ENCODE results near the gene LPGAT1. TPM values are rescaled to one million over a fixed set of nuclear protein-coding genes. Genes with fewer than 3 reads are reported as not detected.

The LPGAT1 gene
- total RNA-seq, 4 donors from 2014 or later: 48.1 to 66.6 (median 53.3) TPM

- 47 to 60% methylated on average over 1 to 3 of the region's 3 CpGs for WGBS, 2 donors (ENCODE audit: low coverage in 1 of 2)
- Histone ChIP-seq H3K9me3 (no peaks in the 10 kb centered on the region), H3K27me3 (no peaks in the 10 kb centered on the region), H3K36me3 (peaks cover 0 to 45% of the 10 kb centered on the region in 2 donors), H3K4me3 (no peak overlapping the region), H3K27ac (no peak overlapping the region), H3K4me1 (peaks cover 0 to 21% (median 0%) of the 10 kb centered on the region in 3 donors)
- no peak for TF ChIP-seq POLR2AphosphoS5 (IDR thresholded peaks at IDR 0.05)
- TF ChIP-seq POLR2A (IDR thresholded peaks at IDR 0.05): no peak
- TF ChIP-seq CTCF (IDR thresholded peaks at IDR 0.05): no peak
- no peak for TF ChIP-seq EP300 (IDR thresholded peaks at IDR 0.05)
- no peak for ATAC-seq
These were observed 19.4 kb downstream of the LPGAT1 start for GRCh38 chr1:211811126-211811525.

DNA sequence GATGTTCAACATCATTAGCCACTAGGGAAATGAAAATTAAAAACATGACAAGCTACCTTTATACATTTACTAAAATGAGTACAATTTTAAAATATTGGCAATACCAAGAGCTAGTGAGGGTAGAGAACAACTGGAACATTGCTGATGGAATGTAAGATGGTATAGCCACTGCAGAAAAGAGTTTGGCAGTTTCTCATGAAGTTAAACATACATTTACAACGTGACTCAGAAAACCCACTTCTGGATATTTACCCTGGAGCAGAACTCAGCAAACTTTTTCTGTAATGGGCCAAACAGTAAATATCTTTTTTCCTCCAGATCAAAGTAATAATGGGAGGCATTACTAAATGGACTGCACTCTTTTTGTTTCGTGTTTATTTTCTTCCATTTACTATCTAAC, 22.1 kb downstream of the LPGAT1 start:
- Histone ChIP-seq H3K27me3 (no peaks in the 10 kb centered on the region), H3K4me3 (no peak overlapping the region), H3K9me3 (peaks cover 0 to 4% (median 0%) of the 10 kb centered on the region in 3 donors), H3K27ac (no peak overlapping the region), H3K4me1 (peaks cover 0 to 7% (median 0%) of the 10 kb centered on the region in 3 donors), H3K36me3 (peaks cover 0 to 56% of the 10 kb centered on the region in 2 donors)
- TF ChIP-seq POLR2A (IDR thresholded peaks at IDR 0.05) (no peak), CTCF (IDR thresholded peaks at IDR 0.05) (no peak), EP300 (IDR thresholded peaks at IDR 0.05) (no peak), POLR2AphosphoS5 (IDR thresholded peaks at IDR 0.05) (no peak)
- no peak for ATAC-seq
- 81 to 94% methylated on average over 2 of the region's 2 CpGs for WGBS, 2 donors (ENCODE audit: low coverage in 1 of 2)

DNA sequence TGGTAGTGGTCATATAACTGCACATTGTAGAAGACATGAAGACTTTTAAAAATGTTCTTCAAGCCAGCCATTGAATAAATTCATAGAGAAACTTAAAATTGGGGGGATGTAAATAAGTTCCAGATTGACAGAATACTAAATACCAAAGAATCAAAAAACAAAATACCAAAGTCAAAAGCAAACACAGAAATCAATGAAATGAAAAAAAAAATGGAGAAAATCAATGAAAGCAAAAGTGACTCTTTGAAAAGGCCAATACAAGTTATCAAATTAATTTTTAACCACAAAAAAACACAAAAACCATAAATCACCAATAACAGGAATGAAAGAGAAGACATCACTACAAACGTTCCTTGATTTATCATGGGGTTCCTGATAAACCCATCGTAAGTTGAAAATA, 25.6 kb downstream of the LPGAT1 start:
- no peak overlapping the region for H3K27ac ChIP-seq
- no peaks in the 10 kb centered on the region for H3K27me3 ChIP-seq
- no peaks in the 10 kb centered on the region for H3K4me1 ChIP-seq
- no peak overlapping the region for H3K4me3 ChIP-seq
- peaks cover 0 to 36% of the 10 kb centered on the region in 2 donors for H3K36me3 ChIP-seq
- no peak for ATAC-seq
- H3K9me3 ChIP-seq: peaks cover 0 to 4% (median 0%) of the 10 kb centered on the region in 3 donors
- WGBS, 2 donors (ENCODE audit: low coverage in 1 of 2): 81 to 90% methylated on average over 2 of the region's 2 CpGs
- TF ChIP-seq EP300 (IDR thresholded peaks at IDR 0.05): no peak
- TF ChIP-seq POLR2AphosphoS5 (IDR thresholded peaks at IDR 0.05): no peak
- no peak for TF ChIP-seq CTCF (IDR thresholded peaks at IDR 0.05)
- TF ChIP-seq POLR2A (IDR thresholded peaks at IDR 0.05): no peak

DNA sequence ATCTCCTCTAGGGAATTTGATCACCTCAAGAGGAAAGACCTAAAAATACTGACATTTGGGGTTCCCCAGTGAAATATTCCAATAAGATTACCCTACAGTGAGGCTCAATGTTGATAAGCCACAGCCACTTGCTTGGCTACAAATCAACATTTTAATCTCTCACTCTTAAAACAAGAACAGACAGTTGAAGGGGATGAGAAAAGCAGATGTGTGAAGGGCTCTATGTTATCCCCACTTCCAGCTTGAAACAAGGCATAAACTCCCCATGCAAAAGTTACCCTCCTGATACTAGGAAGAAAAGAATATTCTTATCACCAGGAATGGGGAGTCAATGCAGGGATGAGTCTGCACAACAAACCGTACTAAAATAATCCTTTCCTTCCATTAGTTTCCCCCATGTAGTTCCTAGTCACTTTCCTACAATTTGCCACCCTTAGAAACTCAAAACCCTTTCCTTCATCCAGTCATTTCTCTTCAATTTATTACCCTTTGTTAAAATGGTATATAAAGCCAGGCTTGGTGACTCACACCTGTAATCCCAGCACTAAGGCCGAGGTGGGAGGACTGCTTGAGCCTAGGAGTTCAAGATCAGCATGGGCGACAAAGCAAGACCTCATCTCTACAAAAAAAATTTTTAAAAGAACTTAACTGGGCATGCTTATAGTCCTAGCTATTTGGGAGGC, 29.5 kb downstream of the LPGAT1 start:
- H3K4me1 ChIP-seq: no peaks in the 10 kb centered on the region
- H3K9me3 ChIP-seq: peaks cover 0 to 4% (median 0%) of the 10 kb centered on the region in 3 donors
- H3K27ac ChIP-seq: no peak overlapping the region
- no peaks in the 10 kb centered on the region for H3K27me3 ChIP-seq
- no peak for TF ChIP-seq POLR2A (IDR thresholded peaks at IDR 0.05)
- H3K36me3 ChIP-seq: peaks cover 0 to 14% of the 10 kb centered on the region in 2 donors
- ATAC-seq: no peak
- WGBS, 2 donors (ENCODE audit: low coverage in 1 of 2): 96 to 100% methylated on average over 1 to 2 of the region's 3 CpGs
- H3K4me3 ChIP-seq: no peak overlapping the region

DNA sequence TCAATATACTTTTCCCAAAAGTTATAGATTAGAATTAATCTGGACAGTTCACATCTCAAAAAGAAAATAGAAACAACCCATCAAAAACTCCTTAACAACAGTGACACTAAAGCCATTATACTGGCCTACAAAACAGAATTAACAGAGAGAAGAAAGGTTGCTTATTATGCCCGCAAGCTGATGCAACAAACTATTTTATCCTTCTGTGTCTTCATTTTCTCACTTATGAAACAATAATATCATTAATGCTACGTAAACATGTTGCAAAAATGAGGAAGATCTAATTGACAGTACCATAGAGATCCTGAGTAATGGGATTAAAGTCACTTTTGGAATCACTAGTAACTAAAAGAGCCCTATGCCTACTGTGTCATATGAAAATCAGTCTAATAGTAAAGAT, 32.6 kb downstream of the LPGAT1 start:
- no peaks in the 10 kb centered on the region for H3K27me3 ChIP-seq
- H3K36me3 ChIP-seq: peaks cover 0 to 7% of the 10 kb centered on the region in 2 donors
- TF ChIP-seq CTCF (IDR thresholded peaks at IDR 0.05) (no peak), EP300 (IDR thresholded peaks at IDR 0.05) (no peak), POLR2A (IDR thresholded peaks at IDR 0.05) (no peak), POLR2AphosphoS5 (IDR thresholded peaks at IDR 0.05) (no peak)
- H3K27ac ChIP-seq: no peak overlapping the region
- 48 to 69% methylated on average over 2 of the region's 2 CpGs for WGBS, 2 donors (ENCODE audit: low coverage in 1 of 2)
- ATAC-seq: no peak
- H3K4me3 ChIP-seq: no peak overlapping the region
- H3K9me3 ChIP-seq: no peaks in the 10 kb centered on the region
- no peaks in the 10 kb centered on the region for H3K4me1 ChIP-seq
